Cardiac ventricle fibroblast (primary cell): ENCODE measurements around the gene MIOX. TPM values are rescaled to one million over a fixed set of nuclear protein-coding genes. Genes with fewer than 3 reads are reported as not detected.

ENCODE experiments used
- total RNA-seq: library from RNA; depleted of rRNA; stranded (reverse); fragments of >200 nt; gene quantifications from 2 replicates; pipeline ENCODE4 v1.2.3, GENCODE V29; 2015

MIOX gene
- not detected in 2 replicates for total RNA-seq

GRCh38 chr22:50486561-50487289 is at the start of gene MIOX:
Gene MIOX, plus strand, starts transcription at chr22:50486859. Its CDS starts 39 bp downstream, at chr22:50486898.

GRCh38 chr22:50474710-50475651 is 11.7 kb upstream of the MIOX start, which contains the start of gene SBF1:
Gene SBF1, minus strand, starts transcription at chr22:50475035. Its CDS starts 195 bp downstream, at chr22:50474840.

GRCh38 chr22:50481440-50482106 is 5.1 kb upstream of the MIOX start, which contains the start of gene ADM2:
Gene ADM2, plus strand, starts transcription at chr22:50481543. Its CDS starts 305 bp downstream, at chr22:50481848.

GRCh38 chr22:50507421-50507990 is 20.8 kb downstream of the MIOX start, which contains the start of gene LMF2:
Gene LMF2, minus strand, starts transcription at chr22:50507702. Its CDS starts 27 bp downstream, at chr22:50507675.

GRCh38 chr22:50507991-50508884 is 21.6 kb downstream of the MIOX start, which contains the start of gene NCAPH2:
Gene NCAPH2, plus strand, starts transcription at chr22:50508224. Its CDS starts 114 bp downstream, at chr22:50508338.

GRCh38 chr22:50525104-50525857 is 38.6 kb downstream of the MIOX start, which contains the start of gene SCO2:
Gene SCO2, minus strand, starts transcription at chr22:50525598. Its CDS starts 1,187 bp downstream, at chr22:50524411.

GRCh38 chr22:50529897-50530579 is 43.4 kb downstream of the MIOX start, which contains the start of gene TYMP:
Gene TYMP, minus strand, starts transcription at chr22:50530012. Its CDS starts 303 bp downstream, at chr22:50529709.

Other genes with a start within 250 kb of the MIOX start
- gene TUBGCP6, start 241.8 kb upstream of the MIOX start, total RNA-seq, result 16.3 and 17.3 TPM in 2 replicates
- 29.0 and 29.2 TPM in 2 replicates for gene HDAC10, start 235.6 kb upstream of the MIOX start, total RNA-seq
- 24.5 and 31.3 TPM in 2 replicates for gene MAPK12, start 225.2 kb upstream of the MIOX start, total RNA-seq
- gene MAPK11, start 216.5 kb upstream of the MIOX start, total RNA-seq, result 8.3 and 12.4 TPM in 2 replicates
- gene PLXNB2, start 179.2 kb upstream of the MIOX start, total RNA-seq, result 211 and 212 TPM in 2 replicates
- gene DENND6B, start 159.8 kb upstream of the MIOX start, total RNA-seq, result 1.1 and 1.4 TPM in 2 replicates
- 31.6 and 39.3 TPM in 2 replicates for gene PPP6R2, start 143.5 kb upstream of the MIOX start, total RNA-seq
- 40.4 and 54.6 TPM in 2 replicates for gene SBF1, start 11.8 kb upstream of the MIOX start, total RNA-seq
- 2.0 and 9.4 TPM in 2 replicates for gene ADM2, start 5.3 kb upstream of the MIOX start, total RNA-seq
- 66.0 and 69.6 TPM in 2 replicates for gene LMF2, start 20.8 kb downstream of the MIOX start, total RNA-seq
- gene NCAPH2, start 21.4 kb downstream of the MIOX start, total RNA-seq, result 17.7 and 20.5 TPM in 2 replicates
- 1.5 and 4.2 TPM in 2 replicates for gene SCO2, start 38.7 kb downstream of the MIOX start, total RNA-seq
- gene TYMP, start 43.2 kb downstream of the MIOX start, total RNA-seq, result 31.7 and 36.5 TPM in 2 replicates
- not detected in 2 replicates for gene KLHDC7B, start 59.0 kb downstream of the MIOX start, total RNA-seq
- gene SYCE3, start 76.1 kb downstream of the MIOX start, total RNA-seq, result 3.5 TPM in 1 of 2 replicates, not detected in the other
- gene CPT1B, start 91.6 kb downstream of the MIOX start, total RNA-seq, result 0.12 and 0.98 TPM in 2 replicates
- 16.0 and 18.5 TPM in 2 replicates for gene CHKB, start 96.0 kb downstream of the MIOX start, total RNA-seq
- 0.24 and 0.50 TPM in 2 replicates for gene MAPK8IP2, start 113.9 kb downstream of the MIOX start, total RNA-seq
- 41.6 and 47.2 TPM in 2 replicates for gene ARSA, start 141.3 kb downstream of the MIOX start, total RNA-seq
- 2.4 and 2.6 TPM in 2 replicates for gene SHANK3, start 186.0 kb downstream of the MIOX start, total RNA-seq